SU-DHL-6 (cell line): ENCODE data around the gene CSTF2.

Experiments
- EZH2phosphoT487 ChIP-seq: fragments of 200-600 bp; sonication (generic), shearing (Covaris generic); conservative IDR thresholded peaks from 2 replicates; pipeline ENCODE4 v1.6.1; 2018; ENCODE audit warnings: mild to moderate bottlenecking, antibody characterized with exemption, low read length, moderate library complexity, mixed read lengths
- TF ChIP-seq, protein P1 (sequence below): fragments of 200-600 bp; sonication (generic); IDR thresholded peaks from one replicate; pipeline ENCODE4 v1.5.1; 2017; ENCODE audit warnings: antibody characterized with exemption, mild to moderate bottlenecking, low read length, moderate library complexity; ENCODE audit not compliant: insufficient read depth, poor library complexity, severe bottlenecking

- TF ChIP-seq, protein P1, sequence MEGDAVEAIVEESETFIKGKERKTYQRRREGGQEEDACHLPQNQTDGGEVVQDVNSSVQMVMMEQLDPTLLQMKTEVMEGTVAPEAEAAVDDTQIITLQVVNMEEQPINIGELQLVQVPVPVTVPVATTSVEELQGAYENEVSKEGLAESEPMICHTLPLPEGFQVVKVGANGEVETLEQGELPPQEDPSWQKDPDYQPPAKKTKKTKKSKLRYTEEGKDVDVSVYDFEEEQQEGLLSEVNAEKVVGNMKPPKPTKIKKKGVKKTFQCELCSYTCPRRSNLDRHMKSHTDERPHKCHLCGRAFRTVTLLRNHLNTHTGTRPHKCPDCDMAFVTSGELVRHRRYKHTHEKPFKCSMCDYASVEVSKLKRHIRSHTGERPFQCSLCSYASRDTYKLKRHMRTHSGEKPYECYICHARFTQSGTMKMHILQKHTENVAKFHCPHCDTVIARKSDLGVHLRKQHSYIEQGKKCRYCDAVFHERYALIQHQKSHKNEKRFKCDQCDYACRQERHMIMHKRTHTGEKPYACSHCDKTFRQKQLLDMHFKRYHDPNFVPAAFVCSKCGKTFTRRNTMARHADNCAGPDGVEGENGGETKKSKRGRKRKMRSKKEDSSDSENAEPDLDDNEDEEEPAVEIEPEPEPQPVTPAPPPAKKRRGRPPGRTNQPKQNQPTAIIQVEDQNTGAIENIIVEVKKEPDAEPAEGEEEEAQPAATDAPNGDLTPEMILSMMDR, result no peak
- no peak for TF ChIP-seq EZH2phosphoT487
Measured at GRCh38 chrX:100883654-100884053, 63.5 kb downstream of the CSTF2 start.
